ENCODE results near the gene OOSP3.

DNA sequence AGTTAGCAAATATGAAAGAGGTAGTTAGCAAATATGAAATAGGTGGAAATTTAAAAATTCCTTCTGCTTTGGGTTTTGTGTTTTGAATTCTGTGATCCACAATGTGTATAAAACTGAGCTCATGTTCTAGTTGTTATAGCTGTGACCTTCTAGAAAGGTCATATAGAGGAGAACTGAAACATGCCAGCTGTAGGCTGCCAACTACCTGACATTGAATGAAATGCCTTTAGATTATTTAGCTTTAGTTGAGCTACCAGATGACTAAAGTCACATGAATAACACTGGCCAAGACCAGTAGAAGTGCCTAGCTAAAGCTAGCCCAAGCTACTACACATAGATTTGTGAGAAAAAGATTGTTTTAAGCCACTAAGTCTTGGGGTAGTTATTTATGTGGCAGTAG, 6.5 kb upstream of the OOSP3 start:
- TF ChIP-seq, protein P1, sequence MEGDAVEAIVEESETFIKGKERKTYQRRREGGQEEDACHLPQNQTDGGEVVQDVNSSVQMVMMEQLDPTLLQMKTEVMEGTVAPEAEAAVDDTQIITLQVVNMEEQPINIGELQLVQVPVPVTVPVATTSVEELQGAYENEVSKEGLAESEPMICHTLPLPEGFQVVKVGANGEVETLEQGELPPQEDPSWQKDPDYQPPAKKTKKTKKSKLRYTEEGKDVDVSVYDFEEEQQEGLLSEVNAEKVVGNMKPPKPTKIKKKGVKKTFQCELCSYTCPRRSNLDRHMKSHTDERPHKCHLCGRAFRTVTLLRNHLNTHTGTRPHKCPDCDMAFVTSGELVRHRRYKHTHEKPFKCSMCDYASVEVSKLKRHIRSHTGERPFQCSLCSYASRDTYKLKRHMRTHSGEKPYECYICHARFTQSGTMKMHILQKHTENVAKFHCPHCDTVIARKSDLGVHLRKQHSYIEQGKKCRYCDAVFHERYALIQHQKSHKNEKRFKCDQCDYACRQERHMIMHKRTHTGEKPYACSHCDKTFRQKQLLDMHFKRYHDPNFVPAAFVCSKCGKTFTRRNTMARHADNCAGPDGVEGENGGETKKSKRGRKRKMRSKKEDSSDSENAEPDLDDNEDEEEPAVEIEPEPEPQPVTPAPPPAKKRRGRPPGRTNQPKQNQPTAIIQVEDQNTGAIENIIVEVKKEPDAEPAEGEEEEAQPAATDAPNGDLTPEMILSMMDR (conservative IDR thresholded peaks at IDR 0.05; ENCODE audit: low read length) = no peak
- no peak for TF ChIP-seq EZH2phosphoT487 (IDR thresholded peaks at IDR 0.05; ENCODE audit: borderline replicate concordance)

All from Loucy (cell line).